Measurements from ENCODE around the gene STAB2.

The STAB2 gene

DNA sequence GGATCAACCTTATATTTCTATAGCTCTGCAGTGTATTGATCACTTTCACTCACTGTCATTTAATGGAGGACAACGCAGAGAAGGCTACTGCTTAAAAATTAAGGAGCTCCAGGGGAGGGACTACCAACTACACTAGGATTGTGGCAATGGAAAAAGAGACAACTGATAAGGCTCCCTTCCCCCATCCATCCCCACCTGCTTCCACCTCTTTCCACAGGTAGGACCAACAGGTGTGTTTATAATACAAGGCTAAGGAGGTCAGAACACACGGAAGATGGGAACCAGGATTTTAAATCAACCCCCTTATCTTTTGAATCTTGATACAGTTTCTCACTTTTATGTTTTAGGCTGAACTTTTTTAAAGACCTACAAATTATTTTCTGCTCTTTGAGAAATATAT lies 90.8 kb downstream of the STAB2 start:
- H3K9ac ChIP-seq: no peak overlapping the region
- TF ChIP-seq, protein P1, sequence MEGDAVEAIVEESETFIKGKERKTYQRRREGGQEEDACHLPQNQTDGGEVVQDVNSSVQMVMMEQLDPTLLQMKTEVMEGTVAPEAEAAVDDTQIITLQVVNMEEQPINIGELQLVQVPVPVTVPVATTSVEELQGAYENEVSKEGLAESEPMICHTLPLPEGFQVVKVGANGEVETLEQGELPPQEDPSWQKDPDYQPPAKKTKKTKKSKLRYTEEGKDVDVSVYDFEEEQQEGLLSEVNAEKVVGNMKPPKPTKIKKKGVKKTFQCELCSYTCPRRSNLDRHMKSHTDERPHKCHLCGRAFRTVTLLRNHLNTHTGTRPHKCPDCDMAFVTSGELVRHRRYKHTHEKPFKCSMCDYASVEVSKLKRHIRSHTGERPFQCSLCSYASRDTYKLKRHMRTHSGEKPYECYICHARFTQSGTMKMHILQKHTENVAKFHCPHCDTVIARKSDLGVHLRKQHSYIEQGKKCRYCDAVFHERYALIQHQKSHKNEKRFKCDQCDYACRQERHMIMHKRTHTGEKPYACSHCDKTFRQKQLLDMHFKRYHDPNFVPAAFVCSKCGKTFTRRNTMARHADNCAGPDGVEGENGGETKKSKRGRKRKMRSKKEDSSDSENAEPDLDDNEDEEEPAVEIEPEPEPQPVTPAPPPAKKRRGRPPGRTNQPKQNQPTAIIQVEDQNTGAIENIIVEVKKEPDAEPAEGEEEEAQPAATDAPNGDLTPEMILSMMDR (conservative IDR thresholded peaks at IDR 0.05; ENCODE audit: low read depth, low read length): no peak
- no peak overlapping the region for H3K27ac ChIP-seq
- no peaks in the 10 kb centered on the region for H4K20me1 ChIP-seq (ENCODE audit: insufficient read depth)
- no peaks in the 10 kb centered on the region for H3K79me2 ChIP-seq (ENCODE audit: insufficient read depth, low read depth)
- H3K36me3 ChIP-seq (ENCODE audit: insufficient read depth): no peaks in the 10 kb centered on the region
- H3K4me3 ChIP-seq (IDR thresholded peaks at IDR 0.05; ENCODE audit: insufficient read depth, low read depth, low read length): no peak overlapping the region
- H3K4me2 ChIP-seq: no peak overlapping the region
- H3K4me1 ChIP-seq (ENCODE audit: low read depth, poor library complexity, severe bottlenecking): no peaks in the 10 kb centered on the region
- H3K27me3 ChIP-seq (ENCODE audit: insufficient read depth, low read depth): no peaks in the 10 kb centered on the region
- no peak overlapping the region for H2AFZ ChIP-seq (ENCODE audit: low read depth)

DNA sequence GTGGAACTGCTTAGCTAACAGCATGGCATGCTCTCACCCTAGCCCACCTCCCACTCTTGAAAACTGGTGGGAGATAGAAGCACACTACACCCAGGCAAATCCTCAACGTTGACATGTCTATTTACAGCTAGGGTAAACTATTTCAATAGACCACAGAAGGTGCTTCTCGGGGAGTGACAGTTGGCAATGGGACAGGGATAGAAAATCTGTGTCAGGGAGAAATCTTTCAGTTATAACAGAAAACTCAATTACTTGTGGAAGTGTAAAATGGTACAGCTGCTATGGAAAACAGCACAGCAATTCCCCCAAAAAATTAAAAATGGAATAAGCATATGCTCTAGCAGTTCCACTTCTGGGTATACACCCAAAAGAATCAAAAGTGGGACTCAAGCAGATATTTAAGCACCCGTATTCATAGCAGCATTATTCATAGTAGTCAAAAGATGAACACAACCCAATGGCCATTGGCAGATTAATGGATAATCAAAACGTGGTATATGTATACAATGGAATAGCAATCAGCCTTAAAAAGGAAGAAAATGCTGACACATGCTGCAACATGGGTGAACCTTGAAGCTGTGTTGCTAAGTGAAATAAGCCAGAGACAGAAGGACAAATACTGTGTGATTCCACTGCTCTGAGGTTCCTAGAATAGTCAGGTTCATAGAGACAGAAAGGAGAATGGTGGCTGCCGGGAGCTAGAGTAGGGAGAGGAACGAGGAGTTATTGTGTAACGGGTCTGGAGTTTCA lies 92.5 kb downstream of the STAB2 start:
- no peaks in the 10 kb centered on the region for H3K36me3 ChIP-seq (ENCODE audit: insufficient read depth)
- H3K4me1 ChIP-seq (ENCODE audit: low read depth, poor library complexity, severe bottlenecking): no peaks in the 10 kb centered on the region
- H3K79me2 ChIP-seq (ENCODE audit: insufficient read depth, low read depth): no peaks in the 10 kb centered on the region
- no peak overlapping the region for H3K4me3 ChIP-seq (IDR thresholded peaks at IDR 0.05; ENCODE audit: insufficient read depth, low read depth, low read length)
- H3K9ac ChIP-seq: no peak overlapping the region
- H2AFZ ChIP-seq (ENCODE audit: low read depth): no peak overlapping the region
- H3K4me2 ChIP-seq: no peak overlapping the region
- no peak overlapping the region for H3K27ac ChIP-seq
- H4K20me1 ChIP-seq (ENCODE audit: insufficient read depth): no peaks in the 10 kb centered on the region
- no peaks in the 10 kb centered on the region for H3K27me3 ChIP-seq (ENCODE audit: insufficient read depth, low read depth)
- TF ChIP-seq, protein P1 (conservative IDR thresholded peaks at IDR 0.05; ENCODE audit: low read depth, low read length): no peak

- Histone ChIP-seq H3K36me3 (ENCODE audit: insufficient read depth) (no peaks in the 10 kb centered on the region), H4K20me1 (ENCODE audit: insufficient read depth) (no peaks in the 10 kb centered on the region), H3K9ac (no peak overlapping the region), H3K4me1 (ENCODE audit: low read depth, poor library complexity, severe bottlenecking) (no peaks in the 10 kb centered on the region), H2AFZ (ENCODE audit: low read depth) (no peak overlapping the region), H3K27ac (no peak overlapping the region), H3K79me2 (ENCODE audit: insufficient read depth, low read depth) (no peaks in the 10 kb centered on the region), H3K4me3 (IDR thresholded peaks at IDR 0.05; ENCODE audit: insufficient read depth, low read depth, low read length) (no peak overlapping the region), H3K27me3 (ENCODE audit: insufficient read depth, low read depth) (no peaks in the 10 kb centered on the region), H3K4me2 (no peak overlapping the region)
- TF ChIP-seq, protein P1 (conservative IDR thresholded peaks at IDR 0.05; ENCODE audit: low read depth, low read length): no peak
Measured at GRCh38 chr12:103680591-103681141, 93.6 kb downstream of the STAB2 start.

DNA sequence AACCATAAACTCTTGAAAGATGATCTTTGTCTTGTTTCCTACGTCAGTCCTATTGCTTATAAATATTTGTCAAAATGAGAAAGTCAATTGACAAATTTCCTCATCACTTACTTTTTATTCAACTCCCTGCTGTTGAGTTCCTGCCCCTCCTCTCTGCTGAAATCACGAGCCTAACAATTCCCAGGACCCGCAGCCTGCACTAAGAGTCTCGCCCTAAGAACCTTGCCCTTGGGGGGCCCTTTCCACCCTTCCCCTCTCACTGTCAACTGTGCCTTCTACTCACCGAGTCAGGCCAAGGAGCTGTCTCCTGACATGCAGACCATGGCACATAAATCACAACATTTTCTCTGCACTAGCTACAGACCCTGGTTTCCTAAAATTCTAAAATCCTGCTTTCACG lies 99.0 kb downstream of the STAB2 start:
- H3K4me1 ChIP-seq (ENCODE audit: low read depth, poor library complexity, severe bottlenecking): peaks cover 22% of the 10 kb centered on the region
- no peak overlapping the region for H3K4me2 ChIP-seq
- H4K20me1 ChIP-seq (ENCODE audit: insufficient read depth): no peaks in the 10 kb centered on the region
- no peak overlapping the region for H3K27ac ChIP-seq
- no peak overlapping the region for H2AFZ ChIP-seq (ENCODE audit: low read depth)
- H3K79me2 ChIP-seq (ENCODE audit: insufficient read depth, low read depth): no peaks in the 10 kb centered on the region
- H3K27me3 ChIP-seq (ENCODE audit: insufficient read depth, low read depth): no peaks in the 10 kb centered on the region
- H3K4me3 ChIP-seq (IDR thresholded peaks at IDR 0.05; ENCODE audit: insufficient read depth, low read depth, low read length): no peak overlapping the region
- no peak overlapping the region for H3K9ac ChIP-seq
- no peaks in the 10 kb centered on the region for H3K36me3 ChIP-seq (ENCODE audit: insufficient read depth)
- TF ChIP-seq, protein P1 (conservative IDR thresholded peaks at IDR 0.05; ENCODE audit: low read depth, low read length): no peak

All from KMS-11 (cell line).